PFSK-1 (cell line): ENCODE measurements around the gene TRIAP1.

Experiments used
- FOXP2 ChIP-seq: optimal IDR thresholded peaks from 2 replicates; pipeline ENCODE3; 2011; ENCODE audit warnings: borderline replicate concordance, control low read depth, inconsistent platforms; ENCODE audit not compliant: insufficient read depth; ENCODE audit errors: extremely low read length, extremely low read depth
- POLR2AphosphoS5 ChIP-seq: IDR thresholded peaks from 2 replicates; pipeline ENCODE4 v1.6.1; 2012; ENCODE audit warnings: low read depth, mild to moderate bottlenecking, control low read depth, low read length, moderate library complexity
- REST ChIP-seq, 2 experiments: IDR thresholded peaks; 2 replicates each; pipeline versions ENCODE4 v1.6.1 to v1.8.0; 2011 to 2012; ENCODE audit warnings: low read depth in 2 of 2, low read length in 2 of 2, control low read depth in 1 of 2, inconsistent platforms in 1 of 2, mild to moderate bottlenecking in 1 of 2, moderate library complexity in 1 of 2; ENCODE audit not compliant: insufficient read depth in 1 of 2
- SIN3A ChIP-seq: IDR thresholded peaks from 2 replicates; pipeline ENCODE4 v1.6.1; 2012; ENCODE audit warnings: mild to moderate bottlenecking, low read length, moderate library complexity, borderline replicate concordance; ENCODE audit not compliant: insufficient read depth
- TAF1 ChIP-seq: IDR thresholded peaks from 2 replicates; pipeline ENCODE4 v1.6.1; 2012; ENCODE audit warnings: low read length, control low read depth, borderline replicate concordance; ENCODE audit not compliant: insufficient read depth

Gene TRIAP1

GRCh38 chr12:120412421-120412820, 33.8 kb downstream of the TRIAP1 start:
- no peak for TF ChIP-seq TAF1
- TF ChIP-seq POLR2AphosphoS5 = no peak
- TF ChIP-seq SIN3A = no peak
- no peak for TF ChIP-seq REST (IDR thresholded peaks at IDR 0.05; ENCODE audit: insufficient read depth in 1 of 2, low read depth in 2 of 2, low read length in 2 of 2)
- TF ChIP-seq FOXP2 = no peak

DNA sequence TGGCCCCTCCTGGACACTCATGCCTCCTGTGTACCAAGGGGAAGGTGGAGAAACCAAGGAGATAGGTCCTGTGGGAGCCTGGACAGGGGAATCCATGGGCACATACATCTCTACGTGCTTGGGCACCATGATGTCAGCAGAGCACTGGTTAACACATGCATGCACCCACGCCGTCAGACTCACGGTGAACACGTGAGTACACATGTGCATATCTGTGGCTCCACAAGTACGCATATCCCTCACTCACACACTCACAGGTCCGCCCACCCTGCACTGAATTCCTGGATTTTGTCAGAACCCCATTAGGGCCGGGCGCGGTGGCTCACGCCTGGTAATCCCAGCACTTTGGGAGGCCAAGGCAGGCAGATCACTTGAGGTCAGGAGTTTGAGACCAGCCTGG, 37.4 kb downstream of the TRIAP1 start:
- no peak for TF ChIP-seq POLR2AphosphoS5
- TF ChIP-seq TAF1 = no peak
- no peak for TF ChIP-seq SIN3A
- TF ChIP-seq FOXP2 = no peak
- TF ChIP-seq REST (IDR thresholded peaks at IDR 0.05; ENCODE audit: insufficient read depth in 1 of 2, low read depth in 2 of 2, low read length in 2 of 2) = no peak

DNA sequence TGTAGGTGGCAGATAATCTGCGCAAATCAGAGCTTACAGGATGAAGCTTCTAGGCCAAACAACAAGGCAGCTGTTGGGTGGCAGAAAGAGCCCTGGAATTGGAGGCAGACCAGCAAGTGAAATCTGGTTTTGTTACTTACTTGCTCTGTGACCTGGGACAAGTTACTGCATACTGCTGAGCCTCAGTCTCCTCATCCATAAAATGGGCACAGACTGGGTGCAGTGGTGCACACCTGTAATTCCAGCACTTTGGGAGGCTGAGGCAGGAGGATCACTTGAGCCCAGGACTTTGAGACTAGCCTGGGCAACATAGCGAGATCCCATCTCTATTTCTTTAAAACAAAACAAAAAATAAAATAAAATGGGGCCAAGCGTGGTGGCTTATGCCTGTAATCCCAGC, 39.6 kb downstream of the TRIAP1 start:
- TF ChIP-seq POLR2AphosphoS5 = no peak
- TF ChIP-seq FOXP2 = no peak
- no peak for TF ChIP-seq SIN3A
- TF ChIP-seq TAF1 = no peak
- no peak for TF ChIP-seq REST (IDR thresholded peaks at IDR 0.05; ENCODE audit: insufficient read depth in 1 of 2, low read depth in 2 of 2, low read length in 2 of 2)

GRCh38 chr12:120406069-120406468, 40.1 kb downstream of the TRIAP1 start:
- TF ChIP-seq REST (IDR thresholded peaks at IDR 0.05; ENCODE audit: insufficient read depth in 1 of 2, low read depth in 2 of 2, low read length in 2 of 2) (no peak), SIN3A (no peak), TAF1 (no peak), POLR2AphosphoS5 (no peak), FOXP2 (no peak)

GRCh38 chr12:120404271-120404670, 41.9 kb downstream of the TRIAP1 start:
- no peak for TF ChIP-seq POLR2AphosphoS5
- TF ChIP-seq TAF1 = no peak
- no peak for TF ChIP-seq FOXP2
- TF ChIP-seq REST (IDR thresholded peaks at IDR 0.05; ENCODE audit: insufficient read depth in 1 of 2, low read depth in 2 of 2, low read length in 2 of 2) = no peak
- TF ChIP-seq SIN3A = no peak
